ENCODE data around the gene FSTL3.

DNA sequence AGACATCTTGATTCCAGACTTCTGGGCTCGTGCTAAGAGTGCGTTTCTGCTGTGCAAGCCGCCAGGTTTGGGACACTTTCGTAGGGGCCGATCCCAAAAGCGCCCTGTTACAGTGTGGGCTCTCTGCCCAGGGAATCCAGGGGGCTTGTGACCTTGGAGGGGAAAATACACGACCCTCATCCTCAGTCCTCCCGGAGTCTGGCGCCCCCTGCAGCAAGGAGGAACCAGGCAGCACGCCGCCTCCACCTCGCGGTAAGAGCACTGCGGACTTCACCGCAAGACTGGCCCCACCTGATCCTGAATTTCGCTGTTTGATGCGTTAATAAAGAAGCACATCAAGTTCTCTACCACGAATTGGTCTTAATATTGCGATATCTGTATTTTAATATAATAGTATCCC lies 48.0 kb upstream of the FSTL3 start:
- no peak for TF ChIP-seq POLR2AphosphoS5 (IDR thresholded peaks at IDR 0.05; ENCODE audit: borderline replicate concordance, low read depth, low read length)
- no peak for TF ChIP-seq EZH2 (IDR thresholded peaks at IDR 0.05)
- TF ChIP-seq FOXP2 (optimal IDR thresholded peaks at IDR 0.05; ENCODE audit: control extremely low read depth, extremely low read length, insufficient read depth) = no peak
